Esophagus (tissue), 2 donors: ENCODE data around the gene TSPAN32. TPM values are rescaled to one million over a fixed set of nuclear protein-coding genes. Genes with fewer than 3 reads are reported as not detected.

ENCODE experiments used
- H3K27ac ChIP-seq, 2 donors: one replicate each; pipeline ENCODE4 v1.5.1; 2013; ENCODE audit warnings: low read depth in 2 of 2, mild to moderate bottlenecking in 2 of 2, inconsistent platforms in 1 of 2, low read length in 1 of 2, moderate library complexity in 1 of 2
- H3K27me3 ChIP-seq, 2 donors: one replicate each; pipeline ENCODE4 v1.6.1; 2013; ENCODE audit warnings: low read length in 2 of 2, control low read depth in 1 of 2, mild to moderate bottlenecking in 1 of 2; ENCODE audit not compliant: insufficient read depth in 2 of 2, control insufficient read depth in 1 of 2
- H3K36me3 ChIP-seq, 2 donors: one replicate each; pipeline ENCODE4 v1.6.1; 2013; ENCODE audit warnings: low read length in 1 of 2; ENCODE audit not compliant: control insufficient read depth in 2 of 2, insufficient read depth in 2 of 2
- H3K4me1 ChIP-seq, 2 donors: one replicate each; pipeline ENCODE4 v1.6.1; 2013; ENCODE audit warnings: low read length in 1 of 2; ENCODE audit not compliant: control insufficient read depth in 2 of 2, insufficient read depth in 2 of 2
- H3K4me3 ChIP-seq, 2 donors: one replicate each; pipeline ENCODE4 v1.5.1; 2013; ENCODE audit warnings: low read length in 2 of 2, mild to moderate bottlenecking in 2 of 2, low read depth in 1 of 2, moderate library complexity in 1 of 2
- H3K9me3 ChIP-seq, 2 donors: one replicate each; pipeline ENCODE4 v1.6.1; 2013; ENCODE audit warnings: mild to moderate bottlenecking in 2 of 2, low read depth in 1 of 2, low read length in 1 of 2, moderate library complexity in 1 of 2; ENCODE audit not compliant: control insufficient read depth in 2 of 2, insufficient read depth in 1 of 2
- WGBS, 2 donors: extraction: QIAGEN DNeasy Blood & Tissue Kit; methylation state at CpG; one replicate each; pipeline ENCODE4 v1.1.7; 2013; 5-methylcytosine and 5-hydroxymethylcytosine counted together
- polyA plus RNA-seq, 2 donors: library from polyadenylated mRNA; stranded (reverse); fragments of 200-250 nt; gene quantifications; one replicate each; pipeline ENCODE4 v1.2.3, GENCODE V29; 2013
- donor health status: healthy with polysubstance abuse.
- donor health status: Bipolar disorder and iron deficiency.

TSPAN32 gene
- polyA plus RNA-seq, 2 donors = 0.47 to 0.51 TPM

DNA sequence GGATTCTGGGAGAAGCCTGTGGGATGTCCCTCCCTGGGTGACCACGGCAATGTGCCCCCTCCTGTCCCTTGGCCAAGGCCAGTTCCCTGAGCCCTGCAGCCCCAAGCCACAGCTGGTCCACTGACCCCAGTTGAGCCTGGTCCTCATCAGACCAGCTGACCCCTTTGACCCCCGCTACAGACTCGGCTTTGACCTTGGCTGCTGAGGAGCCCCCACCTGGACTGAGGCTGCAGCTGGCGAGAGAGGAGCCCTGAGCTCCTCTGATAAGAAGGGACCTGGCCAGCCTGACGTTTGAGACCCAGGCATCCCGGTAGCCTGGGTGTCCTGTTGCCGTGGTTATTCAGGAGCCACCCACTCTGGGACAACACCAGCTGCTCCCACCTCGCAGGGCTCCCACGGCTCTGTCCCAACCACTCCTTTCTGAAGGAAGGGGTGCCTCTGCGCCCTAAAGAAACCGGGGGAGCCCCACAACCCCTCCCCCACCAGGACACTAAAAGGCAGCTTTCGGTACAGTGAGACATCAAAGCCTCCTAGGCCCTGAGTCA lies 34.4 kb upstream of the TSPAN32 start:
- no peaks in the 10 kb centered on the region for H3K36me3 ChIP-seq
- H3K4me1 ChIP-seq = peaks cover 6 to 14% of the 10 kb centered on the region in 2 donors
- no peak overlapping the region for H3K27ac ChIP-seq
- 79 to 84% methylated on average over 12 of the region's 12 CpGs for WGBS, 2 donors
- no peak overlapping the region for H3K4me3 ChIP-seq
- peaks cover 0 to 15% of the 10 kb centered on the region in 2 donors for H3K27me3 ChIP-seq
- H3K9me3 ChIP-seq = no peaks in the 10 kb centered on the region

DNA sequence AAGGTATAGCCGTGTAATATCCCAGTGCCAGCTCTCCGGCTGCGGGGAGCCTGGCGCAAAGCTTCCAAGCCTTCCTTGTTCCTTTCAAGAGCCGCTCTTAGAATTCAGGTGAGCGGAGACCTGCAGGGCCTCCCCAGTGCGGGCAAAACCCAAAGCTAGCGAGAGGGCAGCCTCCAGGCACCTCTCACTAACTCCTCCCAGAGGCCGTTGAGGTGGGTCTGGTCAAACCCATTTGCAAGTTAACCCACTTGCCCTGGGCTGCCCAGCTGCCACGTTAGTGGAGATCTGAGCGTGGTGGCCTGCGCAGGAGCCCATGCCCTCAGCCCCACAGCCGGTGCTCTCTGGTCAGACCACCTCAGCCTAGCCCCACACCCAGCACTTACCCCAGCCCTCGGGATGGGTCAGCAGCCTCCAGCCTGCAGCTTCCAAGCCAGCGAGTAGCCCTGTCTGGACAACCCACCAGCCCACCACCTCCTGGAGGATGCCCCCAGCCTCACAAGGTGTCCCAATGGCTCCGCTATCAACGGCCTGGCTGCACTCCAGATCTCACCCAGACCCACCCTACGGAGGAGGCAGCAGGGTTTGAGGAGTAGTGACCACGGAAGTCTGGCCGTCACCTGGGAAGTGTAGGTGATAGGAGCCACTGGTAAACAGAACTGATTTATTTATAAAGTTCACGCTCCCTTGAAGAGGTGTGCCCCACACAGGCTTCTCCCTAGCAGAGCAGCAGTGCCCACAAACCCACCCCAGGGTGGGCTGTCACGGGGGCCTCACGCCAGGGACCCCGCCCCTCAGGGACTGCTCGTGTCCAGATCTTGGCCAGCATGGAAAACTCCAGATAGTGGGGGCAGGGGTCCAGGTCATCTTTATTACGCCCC lies 33.7 kb upstream of the TSPAN32 start:
- Histone ChIP-seq H3K36me3 (no peaks in the 10 kb centered on the region), H3K27me3 (peaks cover 0 to 15% of the 10 kb centered on the region in 2 donors), H3K4me1 (peaks cover 6 to 14% of the 10 kb centered on the region in 2 donors), H3K4me3 (no peak overlapping the region), H3K9me3 (no peaks in the 10 kb centered on the region), H3K27ac (no peak overlapping the region)
- 69 to 73% methylated on average over 26 of the region's 26 CpGs for WGBS, 2 donors

DNA sequence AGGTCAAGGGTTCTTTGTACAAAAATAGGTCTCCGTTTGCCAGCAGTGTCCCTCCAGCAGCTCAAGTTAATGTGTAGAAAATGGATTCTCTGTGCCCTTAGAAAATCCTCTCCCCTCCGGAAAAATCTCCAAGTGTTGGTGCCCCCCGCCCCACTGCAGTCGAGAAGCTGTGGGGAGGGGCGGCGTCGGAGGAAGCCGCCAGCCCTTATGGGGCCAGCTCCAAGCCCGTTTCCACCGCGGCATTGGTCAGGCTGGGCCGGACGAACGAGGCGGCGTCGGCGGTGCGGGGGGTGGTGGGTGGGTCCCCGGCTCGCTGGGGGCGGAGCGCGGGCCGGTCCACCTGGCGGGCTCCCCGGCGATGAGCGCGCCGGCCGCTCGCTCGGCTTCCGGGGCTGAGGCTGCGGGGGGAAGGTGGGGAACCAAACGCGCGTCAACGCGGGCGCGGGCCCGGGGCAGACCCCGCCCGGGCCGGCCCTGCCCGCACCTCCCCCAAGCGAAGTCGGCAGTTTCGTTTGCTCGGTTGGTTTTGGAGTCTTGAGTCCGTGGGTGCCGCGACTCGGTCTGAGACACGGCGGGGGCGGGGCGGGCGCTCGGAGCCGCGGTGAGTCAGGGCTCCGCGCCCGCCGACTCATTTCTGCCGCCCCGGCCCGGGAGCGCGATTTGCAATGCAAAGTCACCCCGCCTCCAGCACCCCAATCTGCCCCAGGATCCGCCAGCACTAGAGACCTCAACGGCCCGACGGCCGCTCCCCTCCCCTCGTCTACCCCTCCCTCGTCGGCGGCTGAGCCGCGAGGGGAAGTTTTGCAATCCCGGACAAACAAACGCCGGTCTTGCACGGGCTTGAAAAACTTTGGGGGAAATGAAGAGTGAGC lies 32.8 kb upstream of the TSPAN32 start:
- Histone ChIP-seq H3K4me1 (peaks cover 6 to 14% of the 10 kb centered on the region in 2 donors), H3K9me3 (no peaks in the 10 kb centered on the region), H3K27ac (no peak overlapping the region), H3K4me3 (peak overlapping the region; percentile 51 to 55), H3K36me3 (no peaks in the 10 kb centered on the region), H3K27me3 (peaks cover 0 to 15% of the 10 kb centered on the region in 2 donors)
- 1 to 2% methylated on average over 57 to 89 of the region's 89 CpGs for WGBS, 2 donors

DNA sequence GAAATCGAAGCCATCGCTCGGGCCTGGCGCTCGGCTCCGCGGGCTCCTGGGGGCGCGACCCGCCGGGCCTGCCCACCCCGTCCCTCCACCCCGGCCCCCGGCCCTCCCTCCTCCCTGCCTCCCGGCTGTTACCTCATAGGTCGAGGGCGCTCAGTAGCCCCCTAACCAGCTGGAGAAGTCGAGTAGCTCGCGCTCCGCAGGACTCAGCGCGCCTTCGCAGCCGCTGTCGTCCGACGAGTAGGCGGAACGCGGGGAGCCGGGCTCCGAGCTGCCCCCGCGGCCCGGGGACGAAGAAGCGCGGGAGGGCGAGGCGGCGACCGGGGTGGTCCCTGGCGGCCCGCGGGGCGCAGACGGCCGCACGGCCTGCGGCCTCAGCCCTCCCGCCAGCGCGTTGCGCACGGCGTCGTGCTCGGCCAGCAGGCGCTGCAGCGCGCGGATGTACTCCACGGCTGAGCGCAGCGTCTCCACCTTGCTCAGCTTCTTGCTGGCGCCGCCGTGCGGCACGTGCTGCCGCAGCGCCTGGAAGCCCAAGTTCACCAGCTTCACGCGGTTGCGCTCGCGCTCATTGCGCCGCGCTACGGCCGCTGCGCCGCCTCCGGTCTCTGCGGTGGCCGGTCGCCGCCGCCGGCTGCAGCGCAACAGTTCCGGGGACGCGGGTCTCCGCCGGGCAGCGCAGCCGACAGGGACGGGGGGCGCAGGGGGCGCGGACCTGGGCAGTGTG lies 32.1 kb upstream of the TSPAN32 start:
- no peaks in the 10 kb centered on the region for H3K36me3 ChIP-seq
- H3K27ac ChIP-seq = peak overlapping the region; percentile 5 to 41
- no peaks in the 10 kb centered on the region for H3K9me3 ChIP-seq
- 1 to 2% methylated on average over 93 to 104 of the region's 104 CpGs for WGBS, 2 donors
- peaks cover 6 to 14% of the 10 kb centered on the region in 2 donors for H3K4me1 ChIP-seq
- H3K4me3 ChIP-seq = peak overlapping the region; percentile 51 to 55
- H3K27me3 ChIP-seq = peaks cover 0 to 15% of the 10 kb centered on the region in 2 donors

DNA sequence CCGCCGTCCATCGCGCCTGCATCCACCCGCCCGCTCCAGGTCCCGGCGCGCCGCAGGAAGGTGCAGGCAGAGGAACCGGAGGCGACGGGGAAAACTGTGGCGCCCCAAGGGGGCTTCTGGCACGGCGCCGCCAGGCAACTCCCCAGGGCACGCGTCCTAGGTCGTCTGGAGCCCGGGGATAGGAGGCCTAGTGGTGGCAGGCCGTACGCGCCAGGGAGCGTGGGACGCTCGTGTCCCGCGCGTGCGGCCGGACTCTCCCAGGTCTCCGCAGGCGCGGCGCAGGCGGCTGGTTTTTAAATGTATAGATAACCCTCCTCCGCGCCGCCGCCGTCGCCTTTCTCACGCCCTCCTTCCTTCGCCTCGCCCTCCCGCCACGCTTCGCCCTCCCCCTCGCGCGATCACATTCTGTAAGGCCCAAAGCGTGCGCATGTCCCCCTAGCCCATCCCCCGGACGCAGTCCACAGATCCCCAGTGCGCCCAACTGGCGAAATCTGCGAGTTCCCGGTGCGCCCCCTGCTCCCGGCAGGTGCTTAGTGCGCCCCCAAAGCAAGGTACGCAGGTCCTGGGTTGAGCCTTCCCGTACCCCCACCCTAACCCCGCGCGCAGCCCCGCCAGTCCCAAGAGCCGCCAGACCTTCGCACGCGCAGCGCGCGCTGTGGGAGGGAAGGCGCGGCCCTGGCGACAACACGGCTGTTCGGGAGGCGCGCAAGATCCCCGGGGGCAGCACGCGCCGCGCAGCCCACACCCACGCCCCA lies 31.3 kb upstream of the TSPAN32 start, which contains the start of gene ASCL2:
Gene ASCL2, minus strand, starts transcription at position 267 of the 755 bp plus-strand sequence. Its CDS starts 256 bp downstream, at position 11.
- H3K27ac ChIP-seq = peak within 1 kb of the TSS; percentile 5 to 41
- peaks cover 6 to 14% of the 10 kb centered on the region in 2 donors for H3K4me1 ChIP-seq
- peaks cover 0 to 15% of the 10 kb centered on the region in 2 donors for H3K27me3 ChIP-seq
- peak within 1 kb of the TSS; percentile 51 to 55 for H3K4me3 ChIP-seq
- 2% methylated on average over 66 to 89 of the region's 89 CpGs for WGBS, 2 donors
- no peaks in the 10 kb centered on the region for H3K9me3 ChIP-seq
- H3K36me3 ChIP-seq = no peaks in the 10 kb centered on the region

DNA sequence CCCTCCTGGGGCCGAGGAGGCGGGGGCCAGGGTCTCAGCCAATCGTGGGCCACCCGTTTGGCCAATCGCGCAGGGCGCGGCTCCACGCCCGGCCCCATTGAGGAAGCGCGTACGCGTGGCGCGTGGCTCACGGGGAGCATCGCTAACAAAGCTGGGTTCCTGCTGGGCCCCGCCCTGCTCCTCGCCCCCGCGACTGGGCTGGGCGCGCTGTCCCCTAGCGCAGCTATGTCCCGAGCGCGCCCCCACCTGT lies 30.8 kb upstream of the TSPAN32 start:
- WGBS, 2 donors = 4% methylated on average over 28 of the region's 28 CpGs
- no peak overlapping the region for H3K4me3 ChIP-seq

DNA sequence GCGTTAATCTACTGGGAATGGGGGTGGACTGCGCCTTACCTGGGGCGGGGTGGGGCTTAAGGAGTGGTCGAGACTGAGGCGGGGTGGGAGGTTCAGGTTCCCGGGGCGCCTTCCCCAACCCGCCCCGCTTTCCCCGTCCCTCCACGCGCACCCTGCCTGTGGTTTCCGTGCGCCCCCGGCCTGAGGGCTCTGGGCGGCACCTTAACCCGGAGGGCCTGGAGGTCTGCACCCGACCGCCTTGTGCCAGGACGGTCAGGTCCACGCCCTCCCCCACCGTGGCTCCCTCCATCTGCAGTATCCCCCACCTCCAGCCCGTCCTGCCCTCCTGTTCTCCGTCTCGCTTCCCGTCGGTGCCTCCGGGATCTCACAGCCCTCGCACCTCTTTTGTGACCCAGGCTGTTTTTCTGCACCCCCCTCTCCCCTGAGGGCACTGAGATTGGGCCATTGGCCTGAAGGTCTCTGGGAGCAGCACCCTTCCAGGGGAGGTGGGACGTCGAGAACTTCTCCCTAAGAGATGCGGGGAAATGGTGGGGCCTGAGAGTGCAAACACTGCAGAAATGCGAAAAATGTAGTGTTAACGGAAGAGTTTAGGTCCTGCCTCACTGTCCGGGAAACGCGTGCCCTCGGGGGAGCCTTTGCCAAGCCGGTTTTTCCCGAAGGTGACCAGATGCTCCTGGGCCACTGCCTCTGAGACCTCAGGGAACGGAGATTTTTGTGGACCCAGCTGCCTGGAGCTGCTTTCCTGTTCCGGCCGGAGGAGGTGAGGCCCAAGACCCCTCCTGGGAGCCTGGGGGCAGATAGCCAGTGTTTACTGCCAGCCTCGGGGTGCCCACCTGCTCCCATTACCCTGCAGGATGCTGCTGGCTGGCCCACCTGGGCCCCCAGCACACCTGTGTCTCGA lies 30.2 kb upstream of the TSPAN32 start:
- H3K27ac ChIP-seq = no peak overlapping the region
- H3K4me3 ChIP-seq = no peak overlapping the region
- no peaks in the 10 kb centered on the region for H3K9me3 ChIP-seq
- H3K27me3 ChIP-seq = peaks cover 4 to 15% of the 10 kb centered on the region in 2 donors
- H3K36me3 ChIP-seq = no peaks in the 10 kb centered on the region
- H3K4me1 ChIP-seq = peaks cover 3 to 14% of the 10 kb centered on the region in 2 donors
- 32 to 41% methylated on average over 33 to 45 of the region's 45 CpGs for WGBS, 2 donors

More for the DNA sequence above, 30.8 kb upstream of the TSPAN32 start:
- Histone ChIP-seq H3K27me3 (peaks cover 0 to 15% of the 10 kb centered on the region in 2 donors), H3K9me3 (no peaks in the 10 kb centered on the region), H3K27ac (no peak overlapping the region), H3K4me1 (peaks cover 3 to 14% of the 10 kb centered on the region in 2 donors), H3K36me3 (no peaks in the 10 kb centered on the region)
